Liver (tissue), 9 donors: ENCODE data around the gene TDRD9. TPM values are rescaled to one million over a fixed set of nuclear protein-coding genes. Genes with fewer than 3 reads are reported as not detected.

Experiments
- DNase-seq: peaks from one replicate; pipeline ENCODE4 v3.0.0-alpha.2; 2017; ENCODE audit warnings: low spot score
- H3K27ac ChIP-seq, 2 donors: one replicate each; pipeline ENCODE4 v1.7.0; 2013; ENCODE audit warnings: inconsistent platforms in 2 of 2, low read length in 2 of 2, control low read depth in 1 of 2, low read depth in 1 of 2, mild to moderate bottlenecking in 1 of 2
- H3K27me3 ChIP-seq, 4 donors: one replicate each; pipeline versions ENCODE4 v1.6.1 to v1.7.0; 2013; ENCODE audit warnings: low read length in 3 of 4, inconsistent platforms in 1 of 4, mild to moderate bottlenecking in 1 of 4, moderate library complexity in 1 of 4; ENCODE audit not compliant: control insufficient read depth in 4 of 4, insufficient read depth in 4 of 4
- H3K36me3 ChIP-seq, 4 donors: one replicate each; pipeline versions ENCODE4 v1.6.1 to v1.7.0; 2013; ENCODE audit warnings: low read length in 3 of 4, mild to moderate bottlenecking in 3 of 4, low read depth in 1 of 4, moderate library complexity in 1 of 4; ENCODE audit not compliant: control insufficient read depth in 4 of 4, insufficient read depth in 3 of 4
- H3K4me1 ChIP-seq, 4 donors: one replicate each; pipeline versions ENCODE4 v1.6.1 to v1.7.0; 2013; ENCODE audit warnings: low read length in 3 of 4, mild to moderate bottlenecking in 3 of 4, moderate library complexity in 1 of 4; ENCODE audit not compliant: control insufficient read depth in 4 of 4, insufficient read depth in 4 of 4
- H3K4me3 ChIP-seq, 3 donors: one replicate each; pipeline versions ENCODE4 v1.6.1 to v1.7.0; 2013; ENCODE audit warnings: low read length in 3 of 3, control low read depth in 1 of 3, low read depth in 1 of 3, mild to moderate bottlenecking in 1 of 3
- H3K9ac ChIP-seq, 2 donors: one replicate each; pipeline ENCODE4 v1.7.0; 2013; ENCODE audit warnings: low read length in 2 of 2, mild to moderate bottlenecking in 2 of 2, moderate library complexity in 2 of 2, control low read depth in 1 of 2, low read depth in 1 of 2
- H3K9me3 ChIP-seq, 4 donors: one replicate each; pipeline versions ENCODE4 v1.6.1 to v1.7.0; 2013; ENCODE audit warnings: low read length in 3 of 4; ENCODE audit not compliant: control insufficient read depth in 4 of 4
- EGR1 ChIP-seq, 2 donors: IDR thresholded peaks; 2 replicates each; pipeline ENCODE4 v1.6.1; 2016 to 2018; ENCODE audit warnings: antibody characterized with exemption in 2 of 2, low read depth in 2 of 2
- FOXA1 ChIP-seq: IDR thresholded peaks from 2 replicates; pipeline ENCODE4 v1.6.1; 2016; ENCODE audit warnings: antibody characterized with exemption
- FOXA2 ChIP-seq: IDR thresholded peaks from 2 replicates; pipeline ENCODE4 v1.6.1; 2016; ENCODE audit warnings: antibody characterized with exemption
- GABPA ChIP-seq, 2 donors: IDR thresholded peaks in 1 of 2; conservative IDR thresholded peaks in 1 of 2; 2 replicates each; pipeline ENCODE4 v1.6.1; 2016; ENCODE audit warnings: antibody characterized with exemption in 2 of 2, mild to moderate bottlenecking in 1 of 2, moderate library complexity in 1 of 2
- HNF4A ChIP-seq, 2 donors: conservative IDR thresholded peaks; 2 replicates each; pipeline ENCODE4 v1.6.1; 2016; ENCODE audit warnings: antibody characterized with exemption in 2 of 2, mild to moderate bottlenecking in 2 of 2
- HNF4G ChIP-seq: IDR thresholded peaks from 2 replicates; pipeline ENCODE4 v1.6.1; 2016; ENCODE audit warnings: antibody characterized with exemption
- JUND ChIP-seq, 2 donors: IDR thresholded peaks; 2 replicates each; pipeline ENCODE4 v1.6.1; 2016; ENCODE audit warnings: antibody characterized with exemption in 2 of 2
- NR2F2 ChIP-seq: IDR thresholded peaks from 2 replicates; pipeline ENCODE4 v1.6.1; 2016; ENCODE audit warnings: antibody characterized with exemption
- RAD21 ChIP-seq, 2 donors: IDR thresholded peaks; 2 replicates each; pipeline ENCODE4 v1.6.1; 2016; ENCODE audit warnings: antibody characterized with exemption in 2 of 2, mild to moderate bottlenecking in 2 of 2
- SP1 ChIP-seq: IDR thresholded peaks from 2 replicates; pipeline ENCODE4 v1.6.1; 2018; ENCODE audit warnings: antibody characterized with exemption, mild to moderate bottlenecking
- TAF1 ChIP-seq: conservative IDR thresholded peaks from 2 replicates; pipeline ENCODE4 v1.6.1; 2016; ENCODE audit warnings: antibody characterized with exemption, mild to moderate bottlenecking
- YY1 ChIP-seq: IDR thresholded peaks from 2 replicates; pipeline ENCODE4 v1.6.1; 2016; ENCODE audit warnings: antibody characterized with exemption, mild to moderate bottlenecking
- WGBS: extraction: QIAGEN DNeasy Blood & Tissue Kit; methylation state at CpG from one replicate; pipeline ENCODE4 v1.1.7; 2013; 5-methylcytosine and 5-hydroxymethylcytosine counted together
- polyA plus RNA-seq, 2 donors: library from polyadenylated mRNA; stranded (reverse) in 1 of 2; unstranded in 1 of 2; fragments of 200-250 nt in 1 of 2; fragments of >200 nt in 1 of 2; fragmentation: Nextera tagmentation in 1 of 2; extraction: Ambion mirVana in 1 of 2; gene quantifications; one replicate each; pipeline versions ENCODE4 v1.2.1 to v1.2.3, GENCODE V29; 2013 to 2015
- total RNA-seq, 2 donors: library from RNA; depleted of rRNA; stranded (reverse); fragments of >200 nt; gene quantifications; one replicate each; pipeline ENCODE4 v1.2.3, GENCODE V29; 2014
- TF ChIP-seq, protein P1 (sequence below): IDR thresholded peaks from 2 replicates; pipeline ENCODE4 v1.6.1; 2016; ENCODE audit warnings: antibody characterized with exemption
- TF ChIP-seq, protein P2 (sequence below): IDR thresholded peaks from 2 replicates; pipeline ENCODE4 v1.6.1; 2016; ENCODE audit warnings: antibody characterized with exemption, mild to moderate bottlenecking
- TF ChIP-seq, protein P3 (sequence below): IDR thresholded peaks from 2 replicates; pipeline ENCODE4 v1.6.1; 2016; ENCODE audit warnings: antibody characterized with exemption
- TF ChIP-seq, protein P4 (sequence below): IDR thresholded peaks from 2 replicates; pipeline ENCODE4 v1.6.1; 2016; ENCODE audit warnings: antibody characterized with exemption
- donor health status: healthy.
- donor health status: healthy.
- donor health status: healthy.
- donor health status: healthy.
- donor health status: healthy.

TDRD9 gene
- total and polyA plus RNA-seq, 4 donors = 0.12 to 1.0 (median 0.46) TPM

DNA sequence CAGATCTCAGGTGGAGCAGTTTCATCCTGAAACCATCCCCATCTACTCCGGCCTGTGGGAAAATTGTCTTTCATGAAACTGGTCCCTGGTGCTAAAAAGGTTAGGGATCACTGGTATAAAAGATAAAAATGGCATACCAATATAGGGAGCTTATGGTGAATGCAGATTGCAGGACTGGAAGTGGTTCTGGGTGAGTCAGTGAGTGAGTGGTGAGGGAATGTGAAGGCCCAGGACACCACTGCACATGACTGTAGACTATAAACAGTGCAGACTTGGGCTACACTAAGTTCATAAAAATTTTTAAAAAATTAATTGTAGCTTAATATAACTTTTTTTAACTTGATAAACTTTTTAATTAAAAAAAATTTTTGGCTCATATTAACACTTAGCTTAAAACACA lies 81.0 kb downstream of the TDRD9 start:
- TF ChIP-seq, protein P1, sequence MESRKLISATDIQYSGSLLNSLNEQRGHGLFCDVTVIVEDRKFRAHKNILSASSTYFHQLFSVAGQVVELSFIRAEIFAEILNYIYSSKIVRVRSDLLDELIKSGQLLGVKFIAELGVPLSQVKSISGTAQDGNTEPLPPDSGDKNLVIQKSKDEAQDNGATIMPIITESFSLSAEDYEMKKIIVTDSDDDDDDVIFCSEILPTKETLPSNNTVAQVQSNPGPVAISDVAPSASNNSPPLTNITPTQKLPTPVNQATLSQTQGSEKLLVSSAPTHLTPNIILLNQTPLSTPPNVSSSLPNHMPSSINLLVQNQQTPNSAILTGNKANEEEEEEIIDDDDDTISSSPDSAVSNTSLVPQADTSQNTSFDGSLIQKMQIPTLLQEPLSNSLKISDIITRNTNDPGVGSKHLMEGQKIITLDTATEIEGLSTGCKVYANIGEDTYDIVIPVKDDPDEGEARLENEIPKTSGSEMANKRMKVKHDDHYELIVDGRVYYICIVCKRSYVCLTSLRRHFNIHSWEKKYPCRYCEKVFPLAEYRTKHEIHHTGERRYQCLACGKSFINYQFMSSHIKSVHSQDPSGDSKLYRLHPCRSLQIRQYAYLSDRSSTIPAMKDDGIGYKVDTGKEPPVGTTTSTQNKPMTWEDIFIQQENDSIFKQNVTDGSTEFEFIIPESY = no peak
- TF ChIP-seq EGR1 (IDR thresholded peaks at IDR 0.05; ENCODE audit: low read depth in 2 of 2) = no peak
- TF ChIP-seq, protein P2, sequence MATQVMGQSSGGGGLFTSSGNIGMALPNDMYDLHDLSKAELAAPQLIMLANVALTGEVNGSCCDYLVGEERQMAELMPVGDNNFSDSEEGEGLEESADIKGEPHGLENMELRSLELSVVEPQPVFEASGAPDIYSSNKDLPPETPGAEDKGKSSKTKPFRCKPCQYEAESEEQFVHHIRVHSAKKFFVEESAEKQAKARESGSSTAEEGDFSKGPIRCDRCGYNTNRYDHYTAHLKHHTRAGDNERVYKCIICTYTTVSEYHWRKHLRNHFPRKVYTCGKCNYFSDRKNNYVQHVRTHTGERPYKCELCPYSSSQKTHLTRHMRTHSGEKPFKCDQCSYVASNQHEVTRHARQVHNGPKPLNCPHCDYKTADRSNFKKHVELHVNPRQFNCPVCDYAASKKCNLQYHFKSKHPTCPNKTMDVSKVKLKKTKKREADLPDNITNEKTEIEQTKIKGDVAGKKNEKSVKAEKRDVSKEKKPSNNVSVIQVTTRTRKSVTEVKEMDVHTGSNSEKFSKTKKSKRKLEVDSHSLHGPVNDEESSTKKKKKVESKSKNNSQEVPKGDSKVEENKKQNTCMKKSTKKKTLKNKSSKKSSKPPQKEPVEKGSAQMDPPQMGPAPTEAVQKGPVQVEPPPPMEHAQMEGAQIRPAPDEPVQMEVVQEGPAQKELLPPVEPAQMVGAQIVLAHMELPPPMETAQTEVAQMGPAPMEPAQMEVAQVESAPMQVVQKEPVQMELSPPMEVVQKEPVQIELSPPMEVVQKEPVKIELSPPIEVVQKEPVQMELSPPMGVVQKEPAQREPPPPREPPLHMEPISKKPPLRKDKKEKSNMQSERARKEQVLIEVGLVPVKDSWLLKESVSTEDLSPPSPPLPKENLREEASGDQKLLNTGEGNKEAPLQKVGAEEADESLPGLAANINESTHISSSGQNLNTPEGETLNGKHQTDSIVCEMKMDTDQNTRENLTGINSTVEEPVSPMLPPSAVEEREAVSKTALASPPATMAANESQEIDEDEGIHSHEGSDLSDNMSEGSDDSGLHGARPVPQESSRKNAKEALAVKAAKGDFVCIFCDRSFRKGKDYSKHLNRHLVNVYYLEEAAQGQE = no peak
- TF ChIP-seq TAF1 = no peak
- TF ChIP-seq GABPA (IDR thresholded peaks at IDR 0.05 in 1 of 2, conservative IDR thresholded peaks at IDR 0.05 in 1 of 2) = no peak
- TF ChIP-seq SP1 = no peak
- TF ChIP-seq HNF4G = no peak
- no peak for TF ChIP-seq RAD21 (IDR thresholded peaks at IDR 0.05)
- no peak for TF ChIP-seq HNF4A (conservative IDR thresholded peaks at IDR 0.05)
- no peak for TF ChIP-seq NR2F2
- no peak for TF ChIP-seq FOXA1
- 94% methylated on average over 1 of the region's 1 CpG for WGBS
- Histone ChIP-seq H3K36me3 (no peaks in the 10 kb centered on the region), H3K27ac (no peak overlapping the region), H3K9ac (no peak overlapping the region), H3K4me1 (no peaks in the 10 kb centered on the region), H3K9me3 (no peaks in the 10 kb centered on the region), H3K27me3 (no peaks in the 10 kb centered on the region), H3K4me3 (no peak overlapping the region)
- DNase-seq = no peak

DNA sequence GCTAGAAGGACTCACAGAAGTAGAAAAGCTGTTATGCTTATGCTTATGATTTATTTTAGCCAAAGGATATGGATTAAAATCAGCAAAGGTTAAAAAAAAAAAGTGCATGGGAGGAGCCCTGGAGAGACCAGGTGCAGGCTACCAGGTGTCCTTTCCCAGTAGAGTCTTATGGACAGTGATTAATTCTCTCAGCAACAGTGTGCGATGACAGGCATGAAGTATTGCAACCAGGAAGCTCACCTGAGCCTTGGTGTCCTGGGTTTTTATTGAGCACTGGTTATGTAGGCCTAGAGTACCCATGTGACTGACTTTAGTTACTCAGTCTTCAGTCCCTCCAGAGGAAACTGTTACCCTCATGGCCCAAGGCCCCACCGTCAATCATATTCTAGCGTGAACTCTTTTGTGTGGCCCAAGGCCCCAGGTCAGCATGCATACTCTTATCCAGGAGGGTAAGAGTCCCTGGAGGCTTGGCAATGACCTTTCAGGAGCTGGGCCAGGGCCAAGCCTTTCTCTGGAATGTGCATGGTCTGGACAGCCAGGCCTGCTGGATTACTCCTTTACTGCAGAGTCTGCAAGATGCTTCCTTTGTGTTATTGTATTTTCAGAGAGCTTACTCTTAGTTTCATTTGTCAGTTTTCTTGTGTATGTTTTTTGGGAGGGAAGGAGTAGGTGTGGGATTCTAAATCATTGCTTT lies 83.7 kb downstream of the TDRD9 start:
- DNase-seq = no peak
- 93% methylated on average over 3 of the region's 3 CpGs for WGBS
- no peaks in the 10 kb centered on the region for H3K27me3 ChIP-seq
- H3K27ac ChIP-seq = no peak overlapping the region
- H3K4me3 ChIP-seq = no peak overlapping the region
- no peaks in the 10 kb centered on the region for H3K4me1 ChIP-seq
- H3K9me3 ChIP-seq = no peaks in the 10 kb centered on the region
- H3K36me3 ChIP-seq = no peaks in the 10 kb centered on the region
- no peak overlapping the region for H3K9ac ChIP-seq
- TF ChIP-seq HNF4G (no peak), EGR1 (IDR thresholded peaks at IDR 0.05; ENCODE audit: low read depth in 2 of 2) (no peak), YY1 (no peak)

DNA sequence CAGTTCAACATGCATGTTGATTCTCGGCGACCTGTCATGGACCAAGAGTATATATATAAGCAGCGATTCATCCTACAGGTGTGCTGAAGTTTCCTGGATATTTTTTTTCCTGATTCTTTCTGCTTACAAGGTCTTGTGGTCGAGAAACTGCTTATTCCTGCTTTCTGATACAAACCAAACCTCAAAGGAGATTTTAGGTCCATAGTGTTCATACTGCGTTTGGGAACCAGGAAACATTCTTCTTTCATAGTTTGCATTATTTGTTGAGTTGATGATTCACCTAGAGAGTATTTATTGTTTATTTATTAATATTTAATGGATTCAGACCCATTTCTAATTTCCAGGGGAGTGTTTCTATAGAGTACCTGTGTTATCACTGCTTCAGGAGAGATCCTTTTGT lies 86.5 kb downstream of the TDRD9 start:
- Histone ChIP-seq H3K4me3 (no peak overlapping the region), H3K9me3 (no peaks in the 10 kb centered on the region), H3K27me3 (no peaks in the 10 kb centered on the region), H3K27ac (no peak overlapping the region), H3K4me1 (no peaks in the 10 kb centered on the region), H3K9ac (no peak overlapping the region), H3K36me3 (no peaks in the 10 kb centered on the region)
- 91% methylated on average over 5 of the region's 5 CpGs for WGBS
- no peak for DNase-seq
- TF ChIP-seq HNF4G (no peak), FOXA2 (no peak), GABPA (IDR thresholded peaks at IDR 0.05 in 1 of 2, conservative IDR thresholded peaks at IDR 0.05 in 1 of 2) (no peak), NR2F2 (no peak), SP1 (no peak), YY1 (no peak), HNF4A (conservative IDR thresholded peaks at IDR 0.05) (no peak), JUND (IDR thresholded peaks at IDR 0.05) (no peak), EGR1 (IDR thresholded peaks at IDR 0.05; ENCODE audit: low read depth in 2 of 2) (no peak), TAF1 (no peak)
- TF ChIP-seq, protein P3, sequence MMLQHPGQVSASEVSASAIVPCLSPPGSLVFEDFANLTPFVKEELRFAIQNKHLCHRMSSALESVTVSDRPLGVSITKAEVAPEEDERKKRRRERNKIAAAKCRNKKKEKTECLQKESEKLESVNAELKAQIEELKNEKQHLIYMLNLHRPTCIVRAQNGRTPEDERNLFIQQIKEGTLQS = no peak
- TF ChIP-seq, protein P1 = no peak
- TF ChIP-seq, protein P4, sequence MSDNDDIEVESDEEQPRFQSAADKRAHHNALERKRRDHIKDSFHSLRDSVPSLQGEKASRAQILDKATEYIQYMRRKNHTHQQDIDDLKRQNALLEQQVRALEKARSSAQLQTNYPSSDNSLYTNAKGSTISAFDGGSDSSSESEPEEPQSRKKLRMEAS = no peak
